KMS-11 (cell line): ENCODE data around the gene PRR23E.

Experiments used
- H2AFZ ChIP-seq: fragments of 200-600 bp; sonication (generic); 2 replicates; pipeline ENCODE4 v1.6.1; 2016; ENCODE audit warnings: antibody characterized with exemption, mixed run types, low read depth
- H3K27ac ChIP-seq: fragments of 200-600 bp; sonication (generic); 2 replicates; pipeline ENCODE4 v1.6.1; 2016; ENCODE audit warnings: mild to moderate bottlenecking, mixed run types
- H3K27me3 ChIP-seq: fragments of 200-600 bp; sonication (generic); 2 replicates; pipeline ENCODE4 v1.6.1; 2017; ENCODE audit warnings: mild to moderate bottlenecking, low read depth, mixed run types, moderate library complexity; ENCODE audit not compliant: insufficient read depth
- H3K36me3 ChIP-seq: fragments of 200-600 bp; sonication (generic); 2 replicates; pipeline ENCODE4 v1.6.1; 2017; ENCODE audit warnings: mild to moderate bottlenecking, mixed run types; ENCODE audit not compliant: insufficient read depth
- H3K4me1 ChIP-seq: fragments of 200-600 bp; sonication (generic); 2 replicates; pipeline ENCODE4 v1.6.1; 2016; ENCODE audit warnings: mild to moderate bottlenecking, low read depth, mixed run types; ENCODE audit not compliant: poor library complexity, severe bottlenecking
- H3K4me2 ChIP-seq: fragments of 200-600 bp; sonication (generic); 2 replicates; pipeline ENCODE4 v1.7.0; 2016; ENCODE audit warnings: mild to moderate bottlenecking, mixed run types
- H3K4me3 ChIP-seq: fragments of 200-600 bp; sonication (generic); IDR thresholded peaks from 2 replicates; pipeline ENCODE4 v1.6.1; 2017; ENCODE audit warnings: low read depth, low read length, mixed read lengths; ENCODE audit not compliant: insufficient read depth
- H3K79me2 ChIP-seq: fragments of 200-600 bp; sonication (generic); 2 replicates; pipeline ENCODE4 v1.6.1; 2016; ENCODE audit warnings: low read depth, mixed run types; ENCODE audit not compliant: insufficient read depth
- H3K9ac ChIP-seq: fragments of 200-600 bp; sonication (generic); 2 replicates; pipeline ENCODE4 v1.6.1; 2016; ENCODE audit warnings: mild to moderate bottlenecking, mixed run types
- H4K20me1 ChIP-seq: fragments of 200-600 bp; sonication (generic); 2 replicates; pipeline ENCODE4 v1.6.1; 2016; ENCODE audit warnings: mild to moderate bottlenecking, mixed run types; ENCODE audit not compliant: insufficient read depth
- TF ChIP-seq, protein P1 (sequence below): fragments of 200-600 bp; sonication (generic); conservative IDR thresholded peaks from 2 replicates; pipeline ENCODE4 v1.6.1; 2017; ENCODE audit warnings: low read depth, mild to moderate bottlenecking, antibody characterized with exemption, low read length, moderate library complexity, mixed read lengths

Gene PRR23E

DNA sequence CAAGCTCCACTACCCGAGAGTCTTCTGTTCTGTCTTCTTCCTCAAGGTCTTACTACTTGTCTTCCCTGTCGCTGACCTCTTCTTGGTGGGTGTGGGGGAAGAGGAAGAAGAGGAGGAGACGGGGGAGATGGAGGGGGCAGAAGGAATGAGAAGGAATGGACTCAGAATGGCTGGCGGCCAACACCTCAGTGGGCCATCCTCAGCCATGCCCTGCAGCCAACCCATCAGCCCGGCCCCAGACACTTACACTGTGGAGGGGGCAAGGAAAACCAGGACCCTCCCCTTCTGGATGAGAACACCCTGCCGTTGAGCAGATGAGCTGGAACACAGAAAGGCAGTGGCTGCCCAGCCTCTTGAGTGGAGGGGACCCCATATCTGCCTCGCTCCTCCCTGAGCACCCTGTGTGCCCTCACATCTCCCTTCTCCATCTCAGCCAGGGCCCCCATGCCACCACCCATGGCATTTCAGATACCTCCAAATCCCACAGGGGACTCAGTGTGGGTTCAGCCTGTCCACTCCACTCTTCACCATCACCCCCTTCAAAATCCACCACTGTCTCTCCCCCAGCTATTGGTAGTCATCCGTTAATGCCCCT, 45.5 kb upstream of the PRR23E start:
- H3K4me1 ChIP-seq = no peaks in the 10 kb centered on the region
- no peak overlapping the region for H3K27ac ChIP-seq
- H3K9ac ChIP-seq = no peak overlapping the region
- H3K4me3 ChIP-seq = no peak overlapping the region
- no peak overlapping the region for H2AFZ ChIP-seq
- no peaks in the 10 kb centered on the region for H3K36me3 ChIP-seq
- no peak overlapping the region for H3K4me2 ChIP-seq
- H3K27me3 ChIP-seq = no peaks in the 10 kb centered on the region
- H3K79me2 ChIP-seq = no peaks in the 10 kb centered on the region
- H4K20me1 ChIP-seq = no peaks in the 10 kb centered on the region
- TF ChIP-seq, protein P1, sequence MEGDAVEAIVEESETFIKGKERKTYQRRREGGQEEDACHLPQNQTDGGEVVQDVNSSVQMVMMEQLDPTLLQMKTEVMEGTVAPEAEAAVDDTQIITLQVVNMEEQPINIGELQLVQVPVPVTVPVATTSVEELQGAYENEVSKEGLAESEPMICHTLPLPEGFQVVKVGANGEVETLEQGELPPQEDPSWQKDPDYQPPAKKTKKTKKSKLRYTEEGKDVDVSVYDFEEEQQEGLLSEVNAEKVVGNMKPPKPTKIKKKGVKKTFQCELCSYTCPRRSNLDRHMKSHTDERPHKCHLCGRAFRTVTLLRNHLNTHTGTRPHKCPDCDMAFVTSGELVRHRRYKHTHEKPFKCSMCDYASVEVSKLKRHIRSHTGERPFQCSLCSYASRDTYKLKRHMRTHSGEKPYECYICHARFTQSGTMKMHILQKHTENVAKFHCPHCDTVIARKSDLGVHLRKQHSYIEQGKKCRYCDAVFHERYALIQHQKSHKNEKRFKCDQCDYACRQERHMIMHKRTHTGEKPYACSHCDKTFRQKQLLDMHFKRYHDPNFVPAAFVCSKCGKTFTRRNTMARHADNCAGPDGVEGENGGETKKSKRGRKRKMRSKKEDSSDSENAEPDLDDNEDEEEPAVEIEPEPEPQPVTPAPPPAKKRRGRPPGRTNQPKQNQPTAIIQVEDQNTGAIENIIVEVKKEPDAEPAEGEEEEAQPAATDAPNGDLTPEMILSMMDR = no peak

DNA sequence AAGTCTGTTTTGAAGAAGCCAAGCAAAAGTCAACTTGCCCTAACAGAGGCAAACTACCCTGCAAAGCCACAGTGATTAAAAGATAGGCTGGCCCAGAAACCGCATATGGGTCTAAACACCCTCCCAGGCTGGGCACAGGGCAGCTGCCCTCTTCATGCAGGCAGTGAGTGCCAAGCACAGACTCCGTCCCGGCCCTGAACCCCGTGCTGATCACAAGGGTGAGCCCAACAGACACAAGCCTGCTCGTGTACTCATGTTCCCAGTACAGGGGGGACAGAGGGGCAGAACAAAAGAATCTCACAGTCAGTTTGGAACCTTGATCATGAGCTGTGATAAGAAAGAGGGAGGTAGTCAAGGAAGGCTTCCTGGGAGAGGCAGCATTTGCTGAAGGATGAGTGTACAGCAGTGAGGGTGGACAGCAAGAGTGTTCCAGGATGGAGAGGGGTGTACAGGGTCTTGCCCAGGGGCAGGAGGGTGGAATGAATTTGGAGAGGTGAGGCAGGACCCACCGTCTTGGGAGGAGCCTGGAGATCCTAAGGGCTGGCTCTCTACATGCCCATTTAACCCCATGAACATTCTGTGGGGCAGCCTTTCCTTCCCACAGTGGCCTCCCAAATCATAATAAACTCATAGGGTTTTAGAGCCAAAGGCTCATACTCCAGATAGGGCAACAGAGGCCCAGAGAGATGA, 43.2 kb upstream of the PRR23E start:
- Histone ChIP-seq H4K20me1 (no peaks in the 10 kb centered on the region), H3K79me2 (no peaks in the 10 kb centered on the region), H2AFZ (no peak overlapping the region), H3K36me3 (no peaks in the 10 kb centered on the region), H3K27ac (no peak overlapping the region), H3K4me3 (no peak overlapping the region), H3K9ac (no peak overlapping the region), H3K27me3 (no peaks in the 10 kb centered on the region), H3K4me1 (no peaks in the 10 kb centered on the region), H3K4me2 (no peak overlapping the region)
- TF ChIP-seq, protein P1 = no peak

DNA sequence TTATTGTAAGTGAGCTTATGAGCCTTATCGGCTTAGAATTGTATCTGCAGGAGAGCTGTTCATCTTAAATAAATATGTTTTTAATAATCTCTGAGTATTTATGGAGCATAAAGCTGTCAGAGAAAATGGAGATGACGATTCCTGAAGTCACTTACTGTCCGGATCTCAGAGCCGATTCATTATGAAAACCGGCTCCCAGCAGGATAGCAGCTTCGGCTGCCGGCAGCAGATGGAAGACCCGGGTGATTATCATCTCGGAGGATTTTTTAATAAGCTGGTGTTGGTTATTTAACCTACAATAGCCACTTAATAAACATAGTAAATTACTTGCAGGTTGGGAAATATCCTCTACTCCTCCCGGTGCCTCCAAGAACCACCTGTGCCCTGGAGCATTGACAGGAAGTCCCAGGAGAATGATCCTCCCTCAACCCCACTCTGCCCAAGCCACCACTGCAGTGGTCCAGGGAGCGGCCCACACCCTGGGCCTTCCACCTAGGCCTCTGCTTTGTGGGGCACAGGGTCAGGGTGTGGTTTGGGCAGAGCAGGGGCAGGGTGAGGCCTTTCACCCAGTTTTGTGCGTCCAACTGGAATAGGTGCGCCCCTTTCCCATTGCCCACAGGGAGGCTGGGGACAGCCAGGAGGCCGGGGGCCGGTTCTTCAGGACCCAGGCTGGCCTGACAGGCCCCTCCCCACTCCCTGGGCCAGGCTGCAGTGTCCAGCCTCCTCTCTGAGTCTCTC, 42.2 kb upstream of the PRR23E start:
- H3K4me1 ChIP-seq = no peaks in the 10 kb centered on the region
- H2AFZ ChIP-seq = no peak overlapping the region
- no peaks in the 10 kb centered on the region for H3K79me2 ChIP-seq
- H3K4me3 ChIP-seq = no peak overlapping the region
- H3K27me3 ChIP-seq = no peaks in the 10 kb centered on the region
- TF ChIP-seq, protein P1 = no peak
- no peaks in the 10 kb centered on the region for H4K20me1 ChIP-seq
- no peak overlapping the region for H3K27ac ChIP-seq
- no peak overlapping the region for H3K9ac ChIP-seq
- H3K36me3 ChIP-seq = no peaks in the 10 kb centered on the region
- no peak overlapping the region for H3K4me2 ChIP-seq

DNA sequence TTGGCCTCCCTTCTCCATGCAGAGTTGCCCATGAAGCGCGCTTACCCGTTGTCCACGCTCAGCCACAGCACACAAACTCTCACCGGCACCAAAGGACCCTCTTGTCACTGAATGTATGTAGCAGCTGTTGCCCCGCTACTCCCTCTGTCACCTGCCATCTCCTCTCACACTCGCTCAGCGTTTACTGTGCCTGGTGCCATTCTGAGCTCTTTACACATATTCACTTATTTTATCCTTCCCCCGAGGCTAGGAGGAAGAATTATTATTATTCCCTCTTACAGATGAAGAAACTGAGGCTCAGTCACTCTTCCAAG, 41.7 kb upstream of the PRR23E start:
- H4K20me1 ChIP-seq = no peaks in the 10 kb centered on the region

More for the DNA sequence above, 41.7 kb upstream of the PRR23E start:
- H3K79me2 ChIP-seq = no peaks in the 10 kb centered on the region
- H3K36me3 ChIP-seq = no peaks in the 10 kb centered on the region
- TF ChIP-seq, protein P1 = no peak
- no peaks in the 10 kb centered on the region for H3K27me3 ChIP-seq
- no peaks in the 10 kb centered on the region for H3K4me1 ChIP-seq
- no peak overlapping the region for H3K4me3 ChIP-seq
- no peak overlapping the region for H3K9ac ChIP-seq
- no peak overlapping the region for H3K27ac ChIP-seq
- no peak overlapping the region for H2AFZ ChIP-seq
- no peak overlapping the region for H3K4me2 ChIP-seq
